A673 (cell line): ENCODE measurements around the gene ZNF146. TPM values are rescaled to one million over a fixed set of nuclear protein-coding genes. Genes with fewer than 3 reads are reported as not detected.

Experiments
- Bru-seq: library from RNA; stranded (reverse); fragments of 400-500 nt; gene quantifications from one replicate; lab custom pipeline; 2021; lab: Mats Ljungman, UMichigan
- BruChase-seq, 2 experiments: library from RNA; stranded (reverse); fragments of 400-500 nt; gene quantifications; one replicate each; lab custom pipeline; 2021; lab: Mats Ljungman, UMichigan
- BruUV-seq: library from RNA; stranded (reverse); fragments of 400-500 nt; replicated peaks from 2 replicates; lab custom pipeline; 2021; lab: Mats Ljungman, UMichigan
- CTCF ChIA-PET: fragments of 300-600 bp; sonication (Branson Sonifier 250); formaldehyde crosslinking; loops from one replicate; lab custom pipeline; 2022; ENCODE audit warnings: antibody characterized with exemption; lab: Charles Lee
- POLR2A ChIA-PET: fragments of 300-600 bp; sonication (Branson Sonifier 250); formaldehyde crosslinking; loops from one replicate; lab custom pipeline; 2022; ENCODE audit warnings: antibody characterized with exemption; ENCODE audit not compliant: low non-redundant PET; lab: Charles Lee
- DNase-seq: peaks from one replicate; pipeline ENCODE4 v3.0.0-alpha.2; 2015; ENCODE audit warnings: low spot score
- H3K27ac ChIP-seq: fragments of 200-600 bp; sonication (generic); 2 replicates; pipeline ENCODE4 v1.5.1; 2016; ENCODE audit warnings: mixed run types, low read depth, mild to moderate bottlenecking, mixed read lengths, antibody characterized with exemption, low read length; ENCODE audit not compliant: poor library complexity, severe bottlenecking
- H3K27me3 ChIP-seq: fragments of 200-600 bp; sonication (generic); replicated peaks from 2 replicates; pipeline ENCODE4 v1.6.1; 2017; ENCODE audit warnings: mixed run types, low read depth, mild to moderate bottlenecking, mixed read lengths, antibody characterized with exemption, low read length; ENCODE audit not compliant: insufficient read depth, poor library complexity
- H3K36me3 ChIP-seq: fragments of 200-600 bp; sonication (generic); 2 replicates; pipeline ENCODE4 v1.6.1; 2016; ENCODE audit warnings: mixed run types, mild to moderate bottlenecking, mixed read lengths, antibody characterized with exemption, low read length; ENCODE audit not compliant: insufficient read depth, poor library complexity, severe bottlenecking
- H3K4me1 ChIP-seq: fragments of 200-600 bp; sonication (generic); 2 replicates; pipeline ENCODE4 v1.6.1; 2017; ENCODE audit warnings: mixed run types, mild to moderate bottlenecking, mixed read lengths, antibody characterized with exemption, low read length; ENCODE audit not compliant: insufficient read depth, poor library complexity, severe bottlenecking
- H3K4me3 ChIP-seq: fragments of 200-600 bp; sonication (generic); 2 replicates; pipeline ENCODE4 v1.5.1; 2016; ENCODE audit warnings: low read depth, mixed run types, mild to moderate bottlenecking, mixed read lengths, low read length; ENCODE audit not compliant: poor library complexity, severe bottlenecking
- H3K9me3 ChIP-seq: fragments of 200-600 bp; sonication (generic); 2 replicates; pipeline ENCODE4 v1.6.1; 2016; ENCODE audit warnings: mixed run types, low read depth, mild to moderate bottlenecking, mixed read lengths, antibody characterized with exemption, low read length; ENCODE audit not compliant: poor library complexity, severe bottlenecking
- EZH2 ChIP-seq: fragments of 200-600 bp; sonication (generic); IDR thresholded peaks from 2 replicates; pipeline ENCODE4 v1.6.1; 2017; ENCODE audit warnings: borderline replicate concordance, low read depth, mild to moderate bottlenecking, mixed read lengths, antibody characterized with exemption, low read length; ENCODE audit not compliant: poor library complexity, severe bottlenecking
- intact Hi-C: fragments of 100-400 bp; cut with micrococcal nuclease; formaldehyde crosslinking; loops from one replicate; pipeline ENCODE4 v1.10.0; 2022; ENCODE audit not compliant: unreplicated experiment
- long read RNA-seq: library from polyadenylated mRNA; stranded (forward); transcript quantifications from one replicate; pipeline ENCODE4 v2.0.0, GENCODE V29; 2022
- total RNA-seq: library from RNA; stranded (reverse); gene quantifications from 2 replicates; pipeline ENCODE4 v1.2.3, GENCODE V29; 2021
- TF ChIP-seq, protein P1 (sequence below): fragments of 300-800, 200-600 bp; sonication (generic); conservative IDR thresholded peaks from 2 replicates; pipeline ENCODE4 v1.5.1; 2017; ENCODE audit warnings: low read depth, mild to moderate bottlenecking, antibody characterized with exemption, low read length, moderate library complexity, mixed read lengths

Gene ZNF146
- total RNA-seq (124 and 130 TPM in 2 replicates), Bru-seq, nascent RNA (percentile 97 among the genes with signal in this experiment), BruChase-seq, experiment 1, labeled RNA remaining after a 2-hour chase (percentile 99 among the genes with signal in this experiment), BruChase-seq, experiment 2, labeled RNA remaining after a 6-hour chase (percentile 98 among the genes with signal in this experiment)
- long read RNA-seq, transcript ZNF146-205 (3 exons, 533 nt): minor isoform, 23 of 161 reads
- long read RNA-seq, transcript ZNF146-201 (4 exons, 3,326 nt): major isoform, 52 of 161 reads
- long read RNA-seq, transcript ZNF146-202 (3 exons, 3,780 nt): minor isoform, 26 of 161 reads
- long read RNA-seq, partial matches to known transcripts: 0 of 161 reads
- long read RNA-seq, other reads (novel, unspliced or antisense): 59 of 161 reads

GRCh38 chr19:36214386-36215275 lies at the start of gene ZNF146, which contains the start of gene ZNF565:
Gene ZNF146, plus strand, starts transcription at chr19:36215106. Its CDS starts 21,335 bp downstream, at chr19:36236441.
Gene ZNF565, minus strand, starts transcription at chr19:36214665. Its CDS starts 12,680 bp downstream, at chr19:36201985.
- Histone ChIP-seq H3K27ac (peak within 1 kb of the TSS; percentile 91), H3K9me3 (no peaks in the 10 kb centered on the region), H3K36me3 (peaks cover 7% of the 10 kb centered on the region), H3K4me3 (peak within 1 kb of the TSS; percentile 83), H3K27me3 (no peaks in the 10 kb centered on the region), H3K4me1 (no peaks in the 10 kb centered on the region)
- intact Hi-C loops: no loop called here
- ChIA-PET CTCF (interaction anchor here (0.6 kb wide), 1 partner anchor 1202 kb away, joined by 3 read pairs; no protein-coding TSS in a partner anchor), POLR2A (interaction anchor here (0.7 to 1.0 kb wide), 2 partner anchors 101 to 203 kb away, joined by 3 to 5 read pairs; no protein-coding TSS in a partner anchor)
- BruUV-seq: no TSS peak
- peak; percentile 99 for DNase-seq
- TF ChIP-seq, protein P1, sequence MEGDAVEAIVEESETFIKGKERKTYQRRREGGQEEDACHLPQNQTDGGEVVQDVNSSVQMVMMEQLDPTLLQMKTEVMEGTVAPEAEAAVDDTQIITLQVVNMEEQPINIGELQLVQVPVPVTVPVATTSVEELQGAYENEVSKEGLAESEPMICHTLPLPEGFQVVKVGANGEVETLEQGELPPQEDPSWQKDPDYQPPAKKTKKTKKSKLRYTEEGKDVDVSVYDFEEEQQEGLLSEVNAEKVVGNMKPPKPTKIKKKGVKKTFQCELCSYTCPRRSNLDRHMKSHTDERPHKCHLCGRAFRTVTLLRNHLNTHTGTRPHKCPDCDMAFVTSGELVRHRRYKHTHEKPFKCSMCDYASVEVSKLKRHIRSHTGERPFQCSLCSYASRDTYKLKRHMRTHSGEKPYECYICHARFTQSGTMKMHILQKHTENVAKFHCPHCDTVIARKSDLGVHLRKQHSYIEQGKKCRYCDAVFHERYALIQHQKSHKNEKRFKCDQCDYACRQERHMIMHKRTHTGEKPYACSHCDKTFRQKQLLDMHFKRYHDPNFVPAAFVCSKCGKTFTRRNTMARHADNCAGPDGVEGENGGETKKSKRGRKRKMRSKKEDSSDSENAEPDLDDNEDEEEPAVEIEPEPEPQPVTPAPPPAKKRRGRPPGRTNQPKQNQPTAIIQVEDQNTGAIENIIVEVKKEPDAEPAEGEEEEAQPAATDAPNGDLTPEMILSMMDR: no peak
- no peak for TF ChIP-seq EZH2

GRCh38 chr19:36169084-36169760 lies 45.7 kb upstream of the ZNF146 start:
- no TSS peak for BruUV-seq
- ChIA-PET CTCF (interaction anchor here (0.5 to 1.4 kb wide), 4 partner anchors 41 to 287 kb away, joined by 3 to 21 read pairs (median 4); no protein-coding TSS in a partner anchor), POLR2A (no interaction called here)
- TF ChIP-seq EZH2: no peak
- TF ChIP-seq, protein P1: no peak
- DNase-seq: peak; percentile 91
- no peaks in the 10 kb centered on the region for H3K36me3 ChIP-seq
- peak overlapping the region; percentile 68 for H3K27ac ChIP-seq
- peaks cover 13% of the 10 kb centered on the region for H3K4me1 ChIP-seq
- no peaks in the 10 kb centered on the region for H3K27me3 ChIP-seq
- H3K9me3 ChIP-seq: no peaks in the 10 kb centered on the region
- H3K4me3 ChIP-seq: no peak overlapping the region
- intact Hi-C loops: no loop called here
